Stomach smooth muscle (tissue), 2 donors: ENCODE results near the gene COX6A2.

Source experiments
- H3K27ac ChIP-seq: one replicate; pipeline ENCODE4 v1.7.0; 2013; ENCODE audit warnings: mild to moderate bottlenecking, low read length, inconsistent platforms
- H3K27me3 ChIP-seq, 2 donors: one replicate each; pipeline ENCODE4 v1.7.0; 2013; ENCODE audit warnings: low read length in 2 of 2; ENCODE audit not compliant: insufficient read depth in 2 of 2, control insufficient read depth in 1 of 2
- H3K36me3 ChIP-seq, 2 donors: one replicate each; pipeline ENCODE4 v1.7.0; 2013; ENCODE audit warnings: low read length in 2 of 2; ENCODE audit not compliant: control insufficient read depth in 2 of 2, insufficient read depth in 2 of 2
- H3K4me1 ChIP-seq: one replicate; pipeline ENCODE4 v1.7.0; 2013; ENCODE audit warnings: low read length; ENCODE audit not compliant: control insufficient read depth, insufficient read depth
- H3K4me3 ChIP-seq, 2 donors: one replicate each; pipeline ENCODE4 v1.7.0; 2013; ENCODE audit warnings: low read length in 2 of 2
- H3K9ac ChIP-seq, 2 donors: one replicate each; pipeline ENCODE4 v1.7.0; 2013; ENCODE audit warnings: low read length in 2 of 2, mild to moderate bottlenecking in 1 of 2
- H3K9me3 ChIP-seq, 2 donors: one replicate each; pipeline ENCODE4 v1.7.0; 2013; ENCODE audit warnings: low read length in 2 of 2; ENCODE audit not compliant: control insufficient read depth in 2 of 2
- donor health status: healthy.
- donor health status: Pancreatic carcinoma.

COX6A2 gene

GRCh38 chr16:31471875-31472708 is 43.9 kb upstream of the COX6A2 start, which contains the start of gene TGFB1I1:
Gene TGFB1I1, plus strand, starts transcription at chr16:31472152. Its CDS starts 37 bp downstream, at chr16:31472189.
- peak within 1 kb of the TSS; percentile 99 for H3K27ac ChIP-seq
- H3K4me3 ChIP-seq, result peak within 1 kb of the TSS; percentile 96
- peak within 1 kb of the TSS; percentile 98 to 99 for H3K9ac ChIP-seq
- no peaks in the 10 kb centered on the region for H3K9me3 ChIP-seq
- H3K4me1 ChIP-seq, result peaks cover 54% of the 10 kb centered on the region
- H3K27me3 ChIP-seq, result no peaks in the 10 kb centered on the region
- H3K36me3 ChIP-seq, result peaks cover 21 to 26% of the 10 kb centered on the region in 2 donors

- Histone ChIP-seq H3K27ac (peak overlapping the region; percentile 99), H3K4me1 (peaks cover 48% of the 10 kb centered on the region), H3K27me3 (no peaks in the 10 kb centered on the region), H3K4me3 (peak overlapping the region; percentile 91 to 96), H3K9me3 (no peaks in the 10 kb centered on the region), H3K9ac (peak overlapping the region; percentile 98 to 99), H3K36me3 (peaks cover 21 to 27% of the 10 kb centered on the region in 2 donors)
These were observed 43.2 kb upstream of the COX6A2 start for GRCh38 chr16:31471241-31471874.

DNA sequence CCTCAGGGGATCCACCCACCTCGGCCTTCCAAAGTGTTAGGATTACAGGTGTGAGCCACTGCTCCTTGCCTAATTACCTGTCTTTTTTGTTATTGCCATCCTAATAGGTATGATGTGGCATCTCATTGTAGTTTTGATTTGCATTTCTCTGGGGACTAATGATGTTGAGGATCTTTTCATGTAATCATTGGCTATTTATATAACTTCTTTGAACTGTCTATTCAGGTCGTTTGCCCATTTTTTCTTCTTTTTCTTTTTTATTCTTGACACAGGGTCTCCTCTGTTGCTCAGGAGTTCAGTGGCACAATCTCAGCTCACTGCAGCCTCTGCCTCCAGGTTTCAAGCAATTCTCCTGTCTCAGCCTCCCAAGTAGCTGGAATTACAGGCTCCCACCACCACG is 42.5 kb upstream of the COX6A2 start:
- H3K27ac ChIP-seq, result peak overlapping the region; percentile 99
- peaks cover 18 to 25% of the 10 kb centered on the region in 2 donors for H3K36me3 ChIP-seq
- H3K4me3 ChIP-seq, result peak overlapping the region in 1 of 2 donors; percentile 96
- H3K4me1 ChIP-seq, result peaks cover 41% of the 10 kb centered on the region
- H3K9me3 ChIP-seq, result no peaks in the 10 kb centered on the region
- H3K9ac ChIP-seq, result peak overlapping the region; percentile 98 to 99
- no peaks in the 10 kb centered on the region for H3K27me3 ChIP-seq

DNA sequence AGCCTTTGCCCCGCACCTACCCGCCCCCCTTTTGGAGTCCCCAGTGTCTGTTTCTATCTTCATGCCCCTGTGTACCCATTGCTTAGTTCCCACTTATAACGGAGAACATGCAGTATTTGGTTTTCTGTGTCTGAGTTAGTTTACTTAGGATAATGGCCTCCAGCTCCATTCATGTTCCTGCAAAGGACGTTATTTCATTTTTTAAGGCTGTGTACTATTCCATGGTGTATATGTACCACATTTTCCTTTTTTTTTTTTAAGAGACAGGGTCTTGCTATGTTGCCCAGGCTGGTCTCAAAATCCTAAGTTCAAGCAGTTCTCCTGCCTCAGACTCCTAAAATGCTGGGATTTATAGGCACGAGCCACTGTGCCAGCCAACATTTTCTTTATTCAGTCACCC is 39.7 kb upstream of the COX6A2 start:
- Histone ChIP-seq H3K36me3 (peaks cover 5 to 10% of the 10 kb centered on the region in 2 donors), H3K4me3 (no peak overlapping the region), H3K27ac (no peak overlapping the region), H3K9me3 (no peaks in the 10 kb centered on the region), H3K9ac (no peak overlapping the region), H3K27me3 (no peaks in the 10 kb centered on the region), H3K4me1 (peaks cover 17% of the 10 kb centered on the region)

DNA sequence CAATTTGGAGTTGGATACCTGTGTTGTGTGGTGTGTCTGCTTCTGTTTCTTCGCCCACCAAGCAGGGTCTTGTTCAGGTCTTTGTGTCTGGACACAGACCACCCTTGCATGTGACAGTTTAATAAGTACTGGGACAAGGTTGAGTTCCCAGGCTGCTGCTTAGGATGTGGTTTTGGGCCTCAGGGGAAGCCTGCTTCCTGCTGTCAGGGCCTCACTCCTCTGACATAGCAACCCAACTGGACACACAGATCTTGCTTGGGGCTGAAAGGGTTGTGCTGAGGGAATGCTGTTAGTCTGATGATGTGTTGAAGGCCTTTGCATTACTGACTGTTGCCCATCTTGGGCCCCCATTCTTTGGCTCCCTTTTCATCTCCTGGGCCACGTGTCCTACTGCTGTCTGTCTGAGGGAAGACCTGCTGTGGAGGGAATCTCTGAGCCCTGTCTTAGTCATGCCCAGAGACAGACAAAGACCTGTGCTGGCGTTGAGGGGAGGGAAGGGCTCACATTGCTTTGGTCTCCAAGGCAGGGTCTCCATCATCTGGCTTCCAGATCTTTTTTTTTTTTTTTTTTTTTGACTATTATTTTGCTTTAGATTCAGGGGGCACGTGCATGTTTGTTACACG is 39.1 kb upstream of the COX6A2 start:
- no peak overlapping the region for H3K9ac ChIP-seq
- H3K4me3 ChIP-seq, result no peak overlapping the region
- no peaks in the 10 kb centered on the region for H3K27me3 ChIP-seq
- H3K9me3 ChIP-seq, result no peaks in the 10 kb centered on the region
- H3K4me1 ChIP-seq, result peaks cover 15% of the 10 kb centered on the region
- no peak overlapping the region for H3K27ac ChIP-seq
- peaks cover 9 to 13% of the 10 kb centered on the region in 2 donors for H3K36me3 ChIP-seq

DNA sequence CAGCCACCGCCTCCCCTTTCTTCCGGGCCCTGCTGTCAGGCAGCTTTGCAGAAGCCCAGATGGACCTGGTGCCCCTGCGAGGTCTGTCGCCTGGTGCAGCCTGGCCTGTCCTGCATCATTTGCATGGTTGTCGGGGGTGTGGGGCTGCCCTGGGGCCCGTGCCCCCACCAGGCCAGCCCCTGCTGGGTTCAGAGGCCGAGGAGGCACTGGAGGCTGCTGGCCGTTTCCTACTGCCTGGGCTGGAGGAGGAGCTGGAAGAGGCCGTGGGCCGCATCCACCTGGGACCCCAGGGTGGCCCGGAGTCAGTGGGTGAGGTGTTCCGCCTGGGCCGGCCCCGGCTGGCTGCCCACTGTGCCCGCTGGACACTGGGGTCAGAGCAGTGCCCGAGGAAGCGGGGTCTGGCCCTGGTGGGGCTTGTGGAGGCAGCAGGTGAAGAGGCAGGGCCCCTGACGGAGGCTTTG is 38.3 kb upstream of the COX6A2 start:
- Histone ChIP-seq H3K27ac (no peak overlapping the region), H3K9me3 (no peaks in the 10 kb centered on the region), H3K4me1 (peaks cover 11% of the 10 kb centered on the region), H3K4me3 (no peak overlapping the region), H3K27me3 (no peaks in the 10 kb centered on the region), H3K36me3 (peaks cover 11 to 17% of the 10 kb centered on the region in 2 donors), H3K9ac (no peak overlapping the region)

DNA sequence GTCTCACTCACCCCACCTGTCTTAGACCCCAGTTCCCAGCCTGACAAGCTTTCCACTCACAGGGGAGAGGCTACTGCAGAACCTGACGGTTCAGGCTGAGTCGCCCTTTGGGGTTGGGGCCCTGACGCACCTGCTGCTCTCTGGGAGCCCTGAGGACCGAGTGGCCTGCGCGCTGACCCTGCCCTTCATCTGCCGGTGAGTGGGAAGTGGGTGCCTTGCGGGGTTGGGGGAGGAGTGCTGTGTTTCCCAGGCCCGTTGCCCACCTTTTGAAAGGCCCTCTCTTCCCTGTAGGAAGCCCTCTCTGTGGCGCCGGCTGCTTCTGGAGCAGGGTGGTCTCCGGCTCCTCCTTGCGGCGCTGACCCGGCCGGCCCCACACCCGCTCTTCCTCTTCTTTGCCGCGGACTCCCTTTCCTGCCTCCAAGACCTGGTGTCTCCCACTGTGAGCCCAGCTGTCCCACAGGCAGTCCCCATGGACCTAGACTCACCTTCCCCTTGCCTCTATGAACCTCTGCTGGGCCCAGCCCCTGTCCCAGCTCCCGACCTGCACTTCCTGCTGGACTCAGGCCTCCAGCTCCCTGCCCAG is 37.7 kb upstream of the COX6A2 start:
- Histone ChIP-seq H3K27ac (no peak overlapping the region), H3K9ac (no peak overlapping the region), H3K4me3 (no peak overlapping the region), H3K27me3 (no peaks in the 10 kb centered on the region), H3K4me1 (peaks cover 5% of the 10 kb centered on the region), H3K36me3 (peaks cover 11 to 17% of the 10 kb centered on the region in 2 donors), H3K9me3 (no peaks in the 10 kb centered on the region)

DNA sequence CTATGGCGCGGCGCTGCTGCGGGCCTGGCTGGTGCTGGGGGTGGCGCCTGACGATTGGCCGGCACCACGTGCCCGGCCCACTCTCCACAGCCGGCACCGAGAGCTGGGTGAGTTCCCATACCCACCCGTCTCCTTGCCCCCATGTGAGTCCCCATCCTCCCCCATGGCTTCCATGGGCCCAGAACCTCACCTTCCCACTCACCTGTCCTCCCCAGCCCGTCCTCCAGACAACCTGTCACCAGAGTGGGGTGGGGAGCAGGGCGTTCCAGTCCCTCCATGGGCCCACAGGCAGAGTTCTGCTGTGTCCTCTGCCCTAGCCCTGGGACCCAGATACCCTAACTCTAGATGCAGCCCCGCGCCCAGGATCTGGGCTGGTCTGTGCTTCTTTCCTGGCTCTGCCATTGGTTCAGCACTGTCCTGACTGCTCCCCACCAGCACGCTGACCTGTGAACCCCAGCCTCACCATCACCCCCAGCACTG is 36.7 kb upstream of the COX6A2 start:
- Histone ChIP-seq H3K4me1 (peaks cover 8% of the 10 kb centered on the region), H3K27ac (no peak overlapping the region), H3K36me3 (peaks cover 11 to 17% of the 10 kb centered on the region in 2 donors), H3K27me3 (no peaks in the 10 kb centered on the region), H3K9ac (no peak overlapping the region), H3K9me3 (no peaks in the 10 kb centered on the region), H3K4me3 (no peak overlapping the region)

GRCh38 chr16:31464348-31464769 is 36.2 kb upstream of the COX6A2 start:
- Histone ChIP-seq H3K9me3 (no peaks in the 10 kb centered on the region), H3K4me3 (no peak overlapping the region), H3K4me1 (peaks cover 8% of the 10 kb centered on the region), H3K36me3 (peaks cover 11 to 17% of the 10 kb centered on the region in 2 donors), H3K27ac (no peak overlapping the region), H3K27me3 (no peaks in the 10 kb centered on the region), H3K9ac (no peak overlapping the region)
